K562 (cell line): ENCODE results near the gene IRF2. TPM values are rescaled to one million over a fixed set of nuclear protein-coding genes. Genes with fewer than 3 reads are reported as not detected.

Experiments used
- ATAC-seq: fragments of 200-7000 bp; cut with Tn5 transposase; 3 replicates; pipeline ENCODE4 v1.9.1; 2020; ENCODE audit warnings: moderate library complexity
- BruUV-seq: library from RNA; stranded (reverse); fragments of 400-500 nt; replicated peaks from 2 replicates; lab custom pipeline; 2021; lab: Mats Ljungman, UMichigan
- CTCF ChIA-PET: fragments of 300-600 bp; formaldehyde crosslinking; extraction: SDS; loops from one replicate; lab custom pipeline; 2021; ENCODE audit warnings: low intra/inter-chr PET ratio; lab: Yijun Ruan, JAX
- POLR2A ChIA-PET: fragments of 300-600, 350-650 bp; sonication (Branson Sonifier 250); formaldehyde crosslinking; extraction: SDS; loops from one replicate; lab custom pipeline; 2021; ENCODE audit warnings: antibody characterized with exemption, inconsistent platforms; lab: Yijun Ruan, JAX
- DNase-seq, 4 experiments: peaks; one replicate each; pipeline versions ENCODE4 v3.0.0 to v3.0.0-alpha.2; 2011 to 2018; ENCODE audit warnings: low spot score in 3 of 4, mixed read lengths in 3 of 4; ENCODE audit errors: extremely low read depth in 1 of 4
- FAIRE-seq: peaks from 2 replicates; lab custom pipeline; 2011; peaks lifted over from hg19 to GRCh38; lab: Jason Lieb, UNC
- H2AFZ ChIP-seq: 2 replicates; pipeline ENCODE4 v1.6.0; 2011; ENCODE audit warnings: low read depth, low read length, control low read depth, inconsistent platforms
- H3K27ac ChIP-seq: fragments of 200-600 bp; 3 replicates; pipeline ENCODE4 v1.8.0; 2011; ENCODE audit warnings: low read depth, mild to moderate bottlenecking, control low read depth, inconsistent platforms, low read length, moderate library complexity, mixed read lengths; ENCODE audit errors: extremely low read depth
- H3K27me3 ChIP-seq, 2 experiments: fragments of 300-600 bp in 1 of 2; 2 replicates in 1 of 2; 3 replicates in 1 of 2; pipeline versions ENCODE4 v1.6.0 to v1.8.0; 2011; ENCODE audit warnings: inconsistent platforms in 2 of 2, low read length in 2 of 2, mild to moderate bottlenecking in 1 of 2, mixed read lengths in 1 of 2, moderate library complexity in 1 of 2; ENCODE audit not compliant: control insufficient read depth in 2 of 2, insufficient read depth in 2 of 2
- H3K36me3 ChIP-seq: fragments of 300-600 bp; 3 replicates; pipeline ENCODE4 v1.8.0; 2011; ENCODE audit warnings: mild to moderate bottlenecking, low read length, inconsistent platforms; ENCODE audit not compliant: control insufficient read depth, insufficient read depth
- H3K4me1 ChIP-seq, 2 experiments: fragments of 200-600 bp in 1 of 2; replicated peaks in 1 of 2; 2 replicates in 1 of 2; 3 replicates in 1 of 2; pipeline versions ENCODE4 v1.5.1 to v1.8.0; 2011; ENCODE audit warnings: inconsistent platforms in 2 of 2, low read length in 2 of 2, mild to moderate bottlenecking in 1 of 2, mixed read lengths in 1 of 2, moderate library complexity in 1 of 2; ENCODE audit not compliant: control insufficient read depth in 2 of 2, insufficient read depth in 2 of 2
- H3K4me2 ChIP-seq: 2 replicates; pipeline ENCODE4 v1.6.1; 2011; ENCODE audit warnings: low read length, control low read depth, inconsistent platforms, mixed read lengths; ENCODE audit not compliant: insufficient read depth
- H3K4me3 ChIP-seq: fragments of 200-600 bp; sonication (generic), shearing (Covaris generic); 2 replicates; pipeline ENCODE4 v1.5.1; 2016; ENCODE audit warnings: control low read depth, inconsistent platforms
- H3K79me2 ChIP-seq: fragments of 200-600 bp; 3 replicates; pipeline ENCODE4 v1.8.0; 2011; ENCODE audit warnings: low read length, inconsistent platforms; ENCODE audit not compliant: control insufficient read depth, insufficient read depth
- H3K9ac ChIP-seq, 2 experiments: 2 replicates each; pipeline versions ENCODE4 v1.6.0 to v1.6.1; 2011; ENCODE audit warnings: low read depth in 2 of 2, low read length in 2 of 2, control low read depth in 1 of 2, inconsistent platforms in 1 of 2, mild to moderate bottlenecking in 1 of 2, mixed read lengths in 1 of 2; ENCODE audit not compliant: insufficient read depth in 1 of 2
- H3K9me1 ChIP-seq: one replicate; pipeline ENCODE4 v1.6.0; 2011; ENCODE audit warnings: inconsistent platforms, mild to moderate bottlenecking, low read length, moderate library complexity; ENCODE audit not compliant: control insufficient read depth, insufficient read depth
- H3K9me3 ChIP-seq: replicated peaks from 2 replicates; pipeline ENCODE4 v1.5.1; 2011; ENCODE audit warnings: low read depth, low read length, inconsistent platforms; ENCODE audit not compliant: control insufficient read depth, insufficient read depth
- H4K20me1 ChIP-seq: replicated peaks from 2 replicates; pipeline ENCODE4 v1.6.1; 2011; ENCODE audit warnings: low read length, inconsistent platforms, mixed read lengths; ENCODE audit not compliant: control insufficient read depth, insufficient read depth
- ZFX ChIP-seq: sonication (generic); formaldehyde crosslinking; IDR thresholded peaks from 2 replicates; pipeline ENCODE4 v1.8.0; 2022; ENCODE audit warnings: mild to moderate bottlenecking, missing genetic modification reagents, moderate library complexity
- ZNF311 ChIP-seq: fragments of 250-450 bp; sonication (Bioruptor Pico); IDR thresholded peaks from 2 replicates; pipeline ENCODE4 v1.4.0; 2020; ENCODE audit warnings: mild to moderate bottlenecking, moderate library complexity
- ZNF316 ChIP-seq: fragments of 450-650 bp; IDR thresholded peaks from 2 replicates; pipeline ENCODE4 v1.6.1; 2016
- WGBS: fragments of 100-300 bp; shearing (Covaris generic); methylation state at CpG from one replicate; pipeline ENCODE4 v1.1.6; 2016; ENCODE audit warnings: low coverage, mixed read lengths; ENCODE audit not compliant: insufficient coverage; ENCODE audit errors: missing lambda C conversion rate; 5-methylcytosine and 5-hydroxymethylcytosine counted together
- in situ Hi-C: fragments of 300-500 bp; cut with MboI; formaldehyde crosslinking; loops from 4 replicates; pipeline ENCODE4 v1.15.0; 2018; ENCODE audit warnings: inconsistent platforms, mixed read lengths
- intact Hi-C: fragments of 100-400 bp; cut with micrococcal nuclease; formaldehyde crosslinking; loops from 2 replicates; pipeline ENCODE4 v1.14.2; 2022
- polyA plus RNA-seq, 8 experiments: library from polyadenylated mRNA; depleted of rRNA in 4 of 8; stranded (reverse) in 5 of 8; unstranded in 3 of 8; fragments of >200 nt; fragmentation: Nextera tagmentation in 2 of 8; fragmentation: Illumina TruSeq in 1 of 8; extraction: Ambion mirVana in 2 of 8; extraction: Trizol in 1 of 8; gene quantifications; 2 replicates each; pipeline versions ENCODE4 v1.2.1 to v1.2.3, GENCODE V29; 2011 to 2014; ENCODE audit warnings: inconsistent platforms in 1 of 8, missing spikeins in 1 of 8
- total RNA-seq, 7 experiments: library from RNA; depleted of rRNA in 6 of 7; stranded (reverse); fragments of >200 nt in 6 of 7; fragmentation: Illumina TruSeq in 2 of 7; extraction: Trizol in 2 of 7; gene quantifications; 2 replicates each; pipeline versions ENCODE4 v1.2.1 to v1.2.3, GENCODE V29; 2011 to 2021; ENCODE audit warnings: low replicate concordance in 1 of 7
- TF ChIP-seq, protein P1 (sequence below): fragments of 450-650 bp; IDR thresholded peaks from 2 replicates; pipeline ENCODE4 v1.6.1; 2017; ENCODE audit warnings: antibody characterized with exemption, mild to moderate bottlenecking

Gene IRF2
- total and polyA plus RNA-seq, 9 of the 15 experiments (the other 6 are each of a cell fraction or from before 2014, with no cell fraction given), result 7.1 to 17.1 (median 11.3) TPM

DNA sequence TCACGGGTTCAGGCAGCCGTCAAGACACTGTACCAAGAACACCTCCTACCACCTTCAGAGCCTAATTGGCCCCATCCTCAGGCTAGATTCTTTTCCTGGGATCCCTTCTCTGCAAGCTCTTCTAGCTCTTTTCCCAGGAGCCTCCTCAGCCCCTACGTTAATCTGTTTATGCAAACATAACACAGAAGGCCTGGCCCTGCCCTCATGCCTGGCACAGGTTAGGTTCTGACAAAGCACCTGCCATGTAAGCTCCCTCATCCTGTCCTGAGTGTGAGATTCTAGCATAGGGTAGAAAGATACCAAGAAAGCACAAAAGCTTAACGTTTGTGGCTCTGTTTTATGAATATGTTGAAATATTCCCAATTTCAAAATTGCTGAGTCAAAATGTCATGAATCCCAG is 93.6 kb downstream of the IRF2 start:
- Histone ChIP-seq H3K36me3 (no peaks in the 10 kb centered on the region), H3K9me1 (no peaks in the 10 kb centered on the region), H2AFZ (no peak overlapping the region), H3K9ac (no peak overlapping the region), H3K4me3 (no peak overlapping the region), H3K9me3 (no peaks in the 10 kb centered on the region), H3K79me2 (no peaks in the 10 kb centered on the region), H3K4me2 (no peak overlapping the region), H3K4me1 (peaks cover 11 to 28% of the 10 kb centered on the region in 2 experiments; a peak in 4 of 5 replicates), H3K27ac (no peak overlapping the region), H4K20me1 (no peaks in the 10 kb centered on the region), H3K27me3 (no peaks in the 10 kb centered on the region)
- no peak for ATAC-seq
- no TSS peak for BruUV-seq
- peak; percentile 31; the same call in 1 of the 2 replicates for TF ChIP-seq ZNF316
- TF ChIP-seq, protein P1, sequence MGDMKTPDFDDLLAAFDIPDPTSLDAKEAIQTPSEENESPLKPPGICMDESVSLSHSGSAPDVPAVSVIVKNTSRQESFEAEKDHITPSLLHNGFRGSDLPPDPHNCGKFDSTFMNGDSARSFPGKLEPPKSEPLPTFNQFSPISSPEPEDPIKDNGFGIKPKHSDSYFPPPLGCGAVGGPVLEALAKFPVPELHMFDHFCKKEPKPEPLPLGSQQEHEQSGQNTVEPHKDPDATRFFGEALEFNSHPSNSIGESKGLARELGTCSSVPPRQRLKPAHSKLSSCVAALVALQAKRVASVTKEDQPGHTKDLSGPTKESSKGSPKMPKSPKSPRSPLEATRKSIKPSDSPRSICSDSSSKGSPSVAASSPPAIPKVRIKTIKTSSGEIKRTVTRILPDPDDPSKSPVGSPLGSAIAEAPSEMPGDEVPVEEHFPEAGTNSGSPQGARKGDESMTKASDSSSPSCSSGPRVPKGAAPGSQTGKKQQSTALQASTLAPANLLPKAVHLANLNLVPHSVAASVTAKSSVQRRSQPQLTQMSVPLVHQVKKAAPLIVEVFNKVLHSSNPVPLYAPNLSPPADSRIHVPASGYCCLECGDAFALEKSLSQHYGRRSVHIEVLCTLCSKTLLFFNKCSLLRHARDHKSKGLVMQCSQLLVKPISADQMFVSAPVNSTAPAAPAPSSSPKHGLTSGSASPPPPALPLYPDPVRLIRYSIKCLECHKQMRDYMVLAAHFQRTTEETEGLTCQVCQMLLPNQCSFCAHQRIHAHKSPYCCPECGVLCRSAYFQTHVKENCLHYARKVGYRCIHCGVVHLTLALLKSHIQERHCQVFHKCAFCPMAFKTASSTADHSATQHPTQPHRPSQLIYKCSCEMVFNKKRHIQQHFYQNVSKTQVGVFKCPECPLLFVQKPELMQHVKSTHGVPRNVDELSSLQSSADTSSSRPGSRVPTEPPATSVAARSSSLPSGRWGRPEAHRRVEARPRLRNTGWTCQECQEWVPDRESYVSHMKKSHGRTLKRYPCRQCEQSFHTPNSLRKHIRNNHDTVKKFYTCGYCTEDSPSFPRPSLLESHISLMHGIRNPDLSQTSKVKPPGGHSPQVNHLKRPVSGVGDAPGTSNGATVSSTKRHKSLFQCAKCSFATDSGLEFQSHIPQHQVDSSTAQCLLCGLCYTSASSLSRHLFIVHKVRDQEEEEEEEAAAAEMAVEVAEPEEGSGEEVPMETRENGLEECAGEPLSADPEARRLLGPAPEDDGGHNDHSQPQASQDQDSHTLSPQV, result no peak
- no peak for TF ChIP-seq ZFX (CRISPR knock-in tag)
- TF ChIP-seq ZNF311, result no peak
- no peak for FAIRE-seq
- intact Hi-C loops (loop anchor here (5.0 kb wide), 1 partner anchor 43 kb away; no protein-coding TSS in a partner anchor), in situ Hi-C loops (no loop called here)
- ChIA-PET POLR2A (interaction anchor here (1.3 kb wide), 1 partner anchor 32 kb away, joined by 3 read pairs; no protein-coding TSS in a partner anchor), CTCF (no interaction called here)
- WGBS, result 71% methylated on average over 4 of the region's 4 CpGs
- no peak for DNase-seq
